WTC11 (cell line): ENCODE results near the gene VARS2. TPM values are rescaled to one million over a fixed set of nuclear protein-coding genes. Genes with fewer than 3 reads are reported as not detected.

Source experiments
- ATAC-seq: fragments of 200-7000 bp; cut with Tn5 transposase; 2 replicates; pipeline ENCODE4 v1.10.0; 2021; ENCODE audit warnings: mild to moderate bottlenecking, moderate library complexity
- CTCF ChIA-PET: fragments of 300-600 bp; sonication (Branson Sonifier 250); formaldehyde crosslinking; loops from one replicate; lab custom pipeline; 2021; ENCODE audit warnings: antibody characterized with exemption; lab: Charles Lee
- POLR2A ChIA-PET: fragments of 350-600 bp; sonication (Branson Sonifier 250); formaldehyde crosslinking; loops from one replicate; lab custom pipeline; 2021; ENCODE audit warnings: antibody characterized with exemption; lab: Charles Lee
- DNase-seq: peaks from one replicate; pipeline ENCODE4 v3.0.0; 2021; ENCODE audit warnings: low spot score
- H3K27ac Mint-ChIP-seq: 2 replicates; pipeline ENCODE4 v1.8.0; 2021; ENCODE audit warnings: mixed read lengths
- H3K27me3 Mint-ChIP-seq: 2 replicates; pipeline ENCODE4 v1.8.0; 2021; ENCODE audit warnings: low read depth, mild to moderate bottlenecking, moderate library complexity, mixed read lengths
- H3K36me3 Mint-ChIP-seq: 2 replicates; pipeline ENCODE4 v1.8.0; 2021; ENCODE audit warnings: mixed read lengths
- H3K4me1 Mint-ChIP-seq: 2 replicates; pipeline ENCODE4 v1.8.0; 2022; ENCODE audit warnings: mixed read lengths
- H3K4me3 Mint-ChIP-seq: 2 replicates; pipeline ENCODE4 v1.8.0; 2021; ENCODE audit warnings: mild to moderate bottlenecking, moderate library complexity, mixed read lengths
- H3K9me3 Mint-ChIP-seq: 2 replicates; pipeline ENCODE4 v1.8.0; 2021; ENCODE audit warnings: mixed read lengths
- CREB1 ChIP-seq: sonication (generic); formaldehyde crosslinking; IDR thresholded peaks from 2 replicates; pipeline ENCODE4 v1.8.0; 2023; ENCODE audit warnings: mild to moderate bottlenecking, missing genetic modification reagents
- FOXK1 ChIP-seq: sonication (generic); formaldehyde crosslinking; IDR thresholded peaks from 2 replicates; pipeline ENCODE4 v1.8.0; 2022; ENCODE audit warnings: mild to moderate bottlenecking, moderate library complexity, missing genetic modification reagents
- HMGA2 ChIP-seq: fragments of 250-450 bp; sonication (Bioruptor Pico); IDR thresholded peaks from 2 replicates; pipeline ENCODE4 v1.4.0; 2021; ENCODE audit warnings: mild to moderate bottlenecking, moderate library complexity
- HMGXB4 ChIP-seq: sonication (generic); formaldehyde crosslinking; IDR thresholded peaks from 2 replicates; pipeline ENCODE4 v1.8.1; 2023; ENCODE audit warnings: mild to moderate bottlenecking, moderate library complexity, missing genetic modification reagents
- JUN ChIP-seq: sonication (generic); formaldehyde crosslinking; IDR thresholded peaks from 2 replicates; pipeline ENCODE4 v1.8.0; 2023; ENCODE audit warnings: mild to moderate bottlenecking, missing genetic modification reagents
- MYBL2 ChIP-seq: sonication (generic); formaldehyde crosslinking; IDR thresholded peaks from 2 replicates; pipeline ENCODE4 v1.8.1; 2023; ENCODE audit warnings: mild to moderate bottlenecking, moderate library complexity, missing genetic modification reagents
- NFATC4 ChIP-seq: fragments of 250-450 bp; sonication (Bioruptor Pico); IDR thresholded peaks from 2 replicates; pipeline ENCODE4 v1.9.0; 2021; ENCODE audit warnings: mild to moderate bottlenecking
- NFYB ChIP-seq: sonication (generic); formaldehyde crosslinking; conservative IDR thresholded peaks from 2 replicates; pipeline ENCODE4 v1.8.0; 2022; ENCODE audit warnings: low read depth, missing genetic modification reagents
- NR2C2 ChIP-seq: sonication (generic); formaldehyde crosslinking; IDR thresholded peaks from 2 replicates; pipeline ENCODE4 v1.8.0; 2022; ENCODE audit warnings: mild to moderate bottlenecking, missing genetic modification reagents
- OVOL2 ChIP-seq: fragments of 250-450 bp; sonication (Bioruptor Pico); IDR thresholded peaks from 2 replicates; pipeline ENCODE4 v1.9.0; 2021; ENCODE audit warnings: mild to moderate bottlenecking, borderline replicate concordance
- SMAD3 ChIP-seq: sonication (generic); formaldehyde crosslinking; IDR thresholded peaks from 2 replicates; pipeline ENCODE4 v1.8.0; 2022; ENCODE audit warnings: missing genetic modification reagents, mild to moderate bottlenecking, borderline replicate concordance
- USF2 ChIP-seq: sonication (generic); formaldehyde crosslinking; IDR thresholded peaks from 2 replicates; pipeline ENCODE4 v1.8.1; 2023; ENCODE audit warnings: mild to moderate bottlenecking, missing genetic modification reagents, moderate library complexity
- ZNF219 ChIP-seq: sonication (generic); formaldehyde crosslinking; IDR thresholded peaks from 2 replicates; pipeline ENCODE4 v1.8.0; 2023; ENCODE audit warnings: missing genetic modification reagents, mild to moderate bottlenecking, borderline replicate concordance
- ZNF416 ChIP-seq: fragments of 250-450 bp; sonication (Bioruptor Pico); IDR thresholded peaks from 2 replicates; pipeline ENCODE4 v1.9.0; 2021; ENCODE audit warnings: mild to moderate bottlenecking, inconsistent platforms
- ZNF425 ChIP-seq: fragments of 250-450 bp; sonication (Bioruptor Pico); conservative IDR thresholded peaks from 2 replicates; pipeline ENCODE4 v1.9.0; 2021; ENCODE audit warnings: mild to moderate bottlenecking
- total RNA-seq: library from RNA; stranded (reverse); gene quantifications from 3 replicates; pipeline ENCODE4 v1.2.3, GENCODE V29; 2021
- TF ChIP-seq, protein P1 (sequence below): sonication (generic); formaldehyde crosslinking; IDR thresholded peaks from 2 replicates; pipeline ENCODE4 v1.8.1; 2023; ENCODE audit warnings: mild to moderate bottlenecking, missing genetic modification reagents, borderline replicate concordance
- TF ChIP-seq, protein P2 (sequence below): sonication (generic); formaldehyde crosslinking; IDR thresholded peaks from 2 replicates; pipeline ENCODE4 v1.8.1; 2023; ENCODE audit warnings: mild to moderate bottlenecking, missing genetic modification reagents
- TF ChIP-seq, protein P3 (sequence below): sonication (generic); formaldehyde crosslinking; IDR thresholded peaks from 2 replicates; pipeline ENCODE4 v1.8.0; 2022; ENCODE audit warnings: missing genetic modification reagents

The VARS2 gene
- total RNA-seq, 1 experiment from 2014 or later, result 65.6 TPM

- TF ChIP-seq ZNF425 (CRISPR knock-in tag), result no peak
- TF ChIP-seq, protein P1, sequence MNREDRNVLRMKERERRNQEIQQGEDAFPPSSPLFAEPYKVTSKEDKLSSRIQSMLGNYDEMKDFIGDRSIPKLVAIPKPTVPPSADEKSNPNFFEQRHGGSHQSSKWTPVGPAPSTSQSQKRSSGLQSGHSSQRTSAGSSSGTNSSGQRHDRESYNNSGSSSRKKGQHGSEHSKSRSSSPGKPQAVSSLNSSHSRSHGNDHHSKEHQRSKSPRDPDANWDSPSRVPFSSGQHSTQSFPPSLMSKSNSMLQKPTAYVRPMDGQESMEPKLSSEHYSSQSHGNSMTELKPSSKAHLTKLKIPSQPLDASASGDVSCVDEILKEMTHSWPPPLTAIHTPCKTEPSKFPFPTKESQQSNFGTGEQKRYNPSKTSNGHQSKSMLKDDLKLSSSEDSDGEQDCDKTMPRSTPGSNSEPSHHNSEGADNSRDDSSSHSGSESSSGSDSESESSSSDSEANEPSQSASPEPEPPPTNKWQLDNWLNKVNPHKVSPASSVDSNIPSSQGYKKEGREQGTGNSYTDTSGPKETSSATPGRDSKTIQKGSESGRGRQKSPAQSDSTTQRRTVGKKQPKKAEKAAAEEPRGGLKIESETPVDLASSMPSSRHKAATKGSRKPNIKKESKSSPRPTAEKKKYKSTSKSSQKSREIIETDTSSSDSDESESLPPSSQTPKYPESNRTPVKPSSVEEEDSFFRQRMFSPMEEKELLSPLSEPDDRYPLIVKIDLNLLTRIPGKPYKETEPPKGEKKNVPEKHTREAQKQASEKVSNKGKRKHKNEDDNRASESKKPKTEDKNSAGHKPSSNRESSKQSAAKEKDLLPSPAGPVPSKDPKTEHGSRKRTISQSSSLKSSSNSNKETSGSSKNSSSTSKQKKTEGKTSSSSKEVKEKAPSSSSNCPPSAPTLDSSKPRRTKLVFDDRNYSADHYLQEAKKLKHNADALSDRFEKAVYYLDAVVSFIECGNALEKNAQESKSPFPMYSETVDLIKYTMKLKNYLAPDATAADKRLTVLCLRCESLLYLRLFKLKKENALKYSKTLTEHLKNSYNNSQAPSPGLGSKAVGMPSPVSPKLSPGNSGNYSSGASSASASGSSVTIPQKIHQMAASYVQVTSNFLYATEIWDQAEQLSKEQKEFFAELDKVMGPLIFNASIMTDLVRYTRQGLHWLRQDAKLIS (CRISPR knock-in tag), result no peak
- no peak for TF ChIP-seq CREB1
- TF ChIP-seq MYBL2, result no peak
- TF ChIP-seq NR2C2 (CRISPR knock-in tag), result no peak
- no peak for TF ChIP-seq OVOL2
- TF ChIP-seq, protein P2, sequence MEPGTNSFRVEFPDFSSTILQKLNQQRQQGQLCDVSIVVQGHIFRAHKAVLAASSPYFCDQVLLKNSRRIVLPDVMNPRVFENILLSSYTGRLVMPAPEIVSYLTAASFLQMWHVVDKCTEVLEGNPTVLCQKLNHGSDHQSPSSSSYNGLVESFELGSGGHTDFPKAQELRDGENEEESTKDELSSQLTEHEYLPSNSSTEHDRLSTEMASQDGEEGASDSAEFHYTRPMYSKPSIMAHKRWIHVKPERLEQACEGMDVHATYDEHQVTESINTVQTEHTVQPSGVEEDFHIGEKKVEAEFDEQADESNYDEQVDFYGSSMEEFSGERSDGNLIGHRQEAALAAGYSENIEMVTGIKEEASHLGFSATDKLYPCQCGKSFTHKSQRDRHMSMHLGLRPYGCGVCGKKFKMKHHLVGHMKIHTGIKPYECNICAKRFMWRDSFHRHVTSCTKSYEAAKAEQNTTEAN (CRISPR knock-in tag), result no peak
- no peak for TF ChIP-seq HMGXB4 (CRISPR knock-in tag)
- TF ChIP-seq, protein P3, sequence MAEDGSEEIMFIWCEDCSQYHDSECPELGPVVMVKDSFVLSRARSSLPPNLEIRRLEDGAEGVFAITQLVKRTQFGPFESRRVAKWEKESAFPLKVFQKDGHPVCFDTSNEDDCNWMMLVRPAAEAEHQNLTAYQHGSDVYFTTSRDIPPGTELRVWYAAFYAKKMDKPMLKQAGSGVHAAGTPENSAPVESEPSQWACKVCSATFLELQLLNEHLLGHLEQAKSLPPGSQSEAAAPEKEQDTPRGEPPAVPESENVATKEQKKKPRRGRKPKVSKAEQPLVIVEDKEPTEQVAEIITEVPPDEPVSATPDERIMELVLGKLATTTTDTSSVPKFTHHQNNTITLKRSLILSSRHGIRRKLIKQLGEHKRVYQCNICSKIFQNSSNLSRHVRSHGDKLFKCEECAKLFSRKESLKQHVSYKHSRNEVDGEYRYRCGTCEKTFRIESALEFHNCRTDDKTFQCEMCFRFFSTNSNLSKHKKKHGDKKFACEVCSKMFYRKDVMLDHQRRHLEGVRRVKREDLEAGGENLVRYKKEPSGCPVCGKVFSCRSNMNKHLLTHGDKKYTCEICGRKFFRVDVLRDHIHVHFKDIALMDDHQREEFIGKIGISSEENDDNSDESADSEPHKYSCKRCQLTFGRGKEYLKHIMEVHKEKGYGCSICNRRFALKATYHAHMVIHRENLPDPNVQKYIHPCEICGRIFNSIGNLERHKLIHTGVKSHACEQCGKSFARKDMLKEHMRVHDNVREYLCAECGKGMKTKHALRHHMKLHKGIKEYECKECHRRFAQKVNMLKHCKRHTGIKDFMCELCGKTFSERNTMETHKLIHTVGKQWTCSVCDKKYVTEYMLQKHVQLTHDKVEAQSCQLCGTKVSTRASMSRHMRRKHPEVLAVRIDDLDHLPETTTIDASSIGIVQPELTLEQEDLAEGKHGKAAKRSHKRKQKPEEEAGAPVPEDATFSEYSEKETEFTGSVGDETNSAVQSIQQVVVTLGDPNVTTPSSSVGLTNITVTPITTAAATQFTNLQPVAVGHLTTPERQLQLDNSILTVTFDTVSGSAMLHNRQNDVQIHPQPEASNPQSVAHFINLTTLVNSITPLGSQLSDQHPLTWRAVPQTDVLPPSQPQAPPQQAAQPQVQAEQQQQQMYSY (CRISPR knock-in tag), result no peak
- no peak for TF ChIP-seq USF2
- no peak for TF ChIP-seq ZNF219 (CRISPR knock-in tag)
- TF ChIP-seq HMGA2 (CRISPR knock-in tag), result no peak
Observed at GRCh38 chr6:30930506-30930905, 16.5 kb downstream of the VARS2 start (continued).

GRCh38 chr6:30931272-30931671 lies 17.2 kb downstream of the VARS2 start:
- no peak overlapping the region for H3K27ac Mint-ChIP-seq
- H3K4me1 Mint-ChIP-seq, result peaks cover 8% of the 10 kb centered on the region; the same call in 1 of the 2 replicates
- no peak overlapping the region for H3K4me3 Mint-ChIP-seq
- peaks cover 29% of the 10 kb centered on the region for H3K36me3 Mint-ChIP-seq
- DNase-seq, result no peak
- ATAC-seq, result no peak
- POLR2A ChIA-PET, result no interaction called here
- CTCF ChIA-PET, result interaction anchor here (0.6 to 3.7 kb wide), 6 partner anchors 11 to 444 kb away, joined by 3 to 18 read pairs (median 8); partner anchors contain the start of gene MUCL3
- no peaks in the 10 kb centered on the region for H3K27me3 Mint-ChIP-seq
- H3K9me3 Mint-ChIP-seq, result peaks cover 19% of the 10 kb centered on the region
- no peak for TF ChIP-seq ZNF416 (CRISPR knock-in tag)
- TF ChIP-seq, protein P3 (CRISPR knock-in tag), result no peak
- no peak for TF ChIP-seq JUN (CRISPR knock-in tag)
- no peak for TF ChIP-seq NFYB
- no peak for TF ChIP-seq FOXK1 (CRISPR knock-in tag)
- TF ChIP-seq SMAD3, result no peak
- TF ChIP-seq NFATC4 (CRISPR knock-in tag), result no peak
